NCI-H1930 (cell line): ENCODE results near the gene ABCC8.
A peak's percentile ranks its signal among the peaks of the same experiment; 100 is the strongest.

Experiments used
- DNase-seq, 2 experiments: peaks; one replicate each; lab custom pipeline; 2025; lab: John Stamatoyannopoulos, UW

The ABCC8 gene

DNA sequence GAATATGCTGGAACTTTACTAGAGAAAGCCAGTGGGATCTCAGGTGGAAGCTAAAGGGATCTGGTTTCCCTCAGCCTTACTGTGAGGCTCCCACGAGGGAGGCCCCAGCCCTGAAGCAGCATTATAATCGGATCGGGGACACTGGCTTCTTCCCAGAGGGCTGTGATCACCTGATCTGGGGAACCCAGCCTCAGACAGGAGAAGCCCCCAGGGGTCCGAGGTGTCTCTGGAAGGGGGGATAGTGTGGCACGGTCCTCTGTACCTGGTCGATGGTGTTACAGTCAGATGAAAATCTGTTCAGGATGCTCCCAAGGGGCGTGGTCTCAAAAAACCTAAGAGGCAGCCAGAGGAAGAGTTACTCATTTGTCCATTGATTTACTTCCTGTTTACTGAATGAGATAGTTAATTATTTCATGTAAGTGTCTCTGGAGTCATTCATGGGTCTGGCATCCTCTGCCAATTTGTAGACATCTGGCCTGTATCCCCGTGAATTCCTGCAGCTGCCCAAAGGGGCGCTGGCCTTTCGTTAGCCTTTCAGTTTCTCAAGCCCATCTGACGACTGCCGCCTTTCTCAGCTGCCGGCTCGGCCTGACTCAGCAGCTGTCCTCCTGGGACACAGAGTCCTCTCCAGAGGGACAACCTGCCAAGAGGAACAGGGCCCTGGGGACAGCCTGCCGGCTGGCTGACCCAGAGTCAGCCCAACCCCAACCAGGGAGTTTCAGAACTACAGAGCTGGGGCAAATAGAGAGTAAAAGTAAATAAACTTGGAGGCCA, 71.2 kb downstream of the ABCC8 start:
- no peak for DNase-seq

DNA sequence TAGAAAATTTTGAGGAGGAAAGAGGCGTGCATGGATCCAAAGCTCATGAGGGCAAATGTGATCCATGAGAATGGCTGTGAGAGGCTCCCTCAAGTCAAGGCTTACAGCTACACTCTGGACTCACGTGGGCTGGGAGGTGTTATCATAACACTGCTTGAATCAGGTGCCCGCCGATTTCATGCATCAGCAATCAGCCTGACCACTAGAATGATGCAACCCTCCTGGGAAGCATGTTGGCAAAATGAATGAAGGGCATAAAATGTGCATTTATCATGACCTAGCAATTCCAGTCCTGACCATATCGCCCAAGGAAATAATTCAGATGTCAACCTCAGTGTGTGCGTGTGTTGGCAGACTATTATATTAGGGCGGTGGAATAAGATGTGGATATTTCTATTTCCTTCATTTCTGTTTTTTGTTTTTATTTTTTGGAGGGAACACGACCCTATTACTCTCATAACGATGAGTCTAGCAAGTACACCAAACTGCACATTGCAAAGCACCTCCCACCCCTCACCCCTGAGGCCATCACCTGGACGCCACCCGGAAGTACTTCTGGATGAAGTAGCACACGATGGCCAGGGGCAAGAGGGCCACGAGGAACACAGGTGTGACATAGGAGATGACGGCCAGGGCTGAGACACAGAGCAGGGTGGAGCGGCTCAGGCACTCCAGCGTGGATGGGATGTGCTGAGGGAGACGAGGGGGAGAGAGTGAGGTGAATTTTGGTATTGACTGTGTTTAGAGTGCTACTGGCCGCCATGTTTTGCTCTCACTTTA, 72.5 kb downstream of the ABCC8 start:
- DNase-seq, result peak in 1 of 2 experiments; percentile 26

DNA sequence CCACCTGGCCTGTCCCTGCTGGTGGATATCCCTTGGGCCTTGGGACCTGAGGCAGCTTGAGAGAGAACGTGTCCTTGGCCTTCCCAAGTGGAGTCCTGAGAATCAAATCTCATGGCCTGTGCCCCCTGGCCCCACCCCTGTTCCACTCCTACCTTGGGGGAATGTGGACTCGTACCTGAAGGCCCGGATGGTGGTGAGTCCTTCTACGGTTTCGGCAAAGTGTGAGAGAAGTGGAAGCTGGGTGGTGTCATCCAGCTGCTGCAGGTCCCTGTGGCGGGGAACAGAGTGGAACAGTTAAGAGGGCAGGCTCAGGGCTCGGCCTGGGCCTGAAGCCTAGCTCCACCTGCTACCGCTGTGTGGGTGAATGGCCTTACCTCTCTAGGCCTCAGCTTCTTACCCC, 74.2 kb downstream of the ABCC8 start:
- no peak for DNase-seq

DNA sequence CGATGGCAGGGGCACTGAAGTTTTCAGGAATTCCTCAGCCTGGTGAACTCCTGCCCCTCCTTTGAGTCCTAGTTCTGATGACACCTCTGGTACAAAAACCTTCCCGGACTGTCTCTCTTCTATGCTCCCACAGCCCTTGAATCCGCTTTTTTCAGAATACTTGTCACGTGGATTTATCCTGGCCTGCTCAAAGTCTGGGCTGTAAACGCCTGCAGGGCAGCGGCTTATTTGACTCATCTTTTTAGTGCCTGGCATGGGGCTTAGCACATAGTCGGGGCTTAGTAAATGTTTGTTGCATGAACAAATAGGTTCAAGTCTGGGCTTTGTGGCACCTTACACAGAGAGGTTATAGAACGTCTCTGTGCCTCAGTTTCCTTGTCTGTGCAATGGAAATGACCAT, 74.8 kb downstream of the ABCC8 start:
- no peak for DNase-seq

DNA sequence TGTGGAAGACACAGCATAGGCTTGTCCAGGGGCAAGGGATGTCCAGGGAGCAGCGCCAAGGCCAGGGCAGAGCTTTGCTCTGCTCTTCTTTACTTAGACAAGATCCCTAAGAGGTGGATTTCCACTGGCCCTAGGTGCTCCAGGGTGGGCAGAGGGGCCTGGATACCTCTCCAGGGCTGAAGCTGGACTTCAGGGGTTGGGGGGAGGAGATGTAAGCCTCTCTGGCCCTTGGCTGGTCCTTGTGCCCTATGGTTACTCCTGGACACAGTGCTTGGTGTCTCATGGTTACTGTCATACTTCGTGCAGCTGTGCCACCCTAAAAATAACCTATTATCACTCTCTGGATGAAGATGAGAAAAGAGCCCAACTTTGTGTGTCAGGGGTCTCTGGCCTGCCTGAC, 75.3 kb downstream of the ABCC8 start:
- no peak for DNase-seq

DNA sequence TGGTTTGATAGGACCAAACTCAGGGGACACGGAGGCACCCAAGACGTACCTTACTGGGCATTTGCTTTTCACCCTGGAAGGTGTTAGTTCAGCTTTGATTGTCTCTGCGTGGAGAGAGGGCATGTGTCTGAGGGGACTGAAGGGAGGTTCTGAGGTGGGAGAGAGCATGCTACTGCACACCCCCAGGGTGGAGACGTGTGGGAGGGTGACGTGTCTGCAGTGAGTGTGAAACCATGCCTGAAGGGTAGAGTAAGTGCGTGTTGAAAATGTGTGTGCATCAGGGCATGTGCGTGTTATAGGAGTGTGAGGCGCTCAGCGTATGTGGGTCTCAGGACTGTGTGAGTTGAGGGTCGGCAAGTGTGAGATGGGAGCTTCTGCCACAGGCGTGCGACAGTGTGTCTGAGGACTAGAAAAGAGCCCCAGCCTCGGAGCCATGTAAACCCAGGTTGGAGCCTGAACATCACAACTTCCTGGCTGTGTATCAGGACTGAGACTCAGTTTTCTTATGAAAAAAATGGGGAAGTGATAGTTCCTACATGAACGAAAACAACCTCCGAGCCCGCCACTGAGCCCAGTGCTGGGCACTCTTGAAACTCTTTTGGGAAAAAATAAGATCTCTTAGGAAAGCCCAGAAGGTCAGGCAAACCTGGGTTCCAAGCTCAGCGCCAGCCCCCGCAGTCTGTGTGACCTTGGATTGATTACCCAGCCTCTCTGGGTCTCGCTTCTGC, 76.4 kb downstream of the ABCC8 start:
- no peak for DNase-seq

DNA sequence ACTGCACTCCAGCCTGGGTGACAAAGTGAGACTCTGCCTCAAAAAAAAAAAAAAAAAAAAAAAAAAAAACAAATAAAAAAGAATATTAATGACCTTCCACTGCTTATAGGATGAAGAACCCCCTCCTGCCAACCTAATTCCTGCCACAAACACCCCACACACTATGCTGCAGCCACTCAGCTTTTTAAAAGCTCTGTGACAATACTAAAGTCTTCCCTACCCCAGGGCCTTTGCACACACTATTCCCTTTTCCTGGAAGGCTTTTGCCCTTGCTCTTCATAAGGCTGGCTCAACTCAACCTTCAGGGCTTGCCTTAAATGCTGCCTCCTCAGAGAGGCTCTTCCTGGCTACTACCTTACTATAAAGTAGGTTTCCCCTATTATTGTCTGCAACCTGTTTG, 77.4 kb downstream of the ABCC8 start:
- no peak for DNase-seq

DNA sequence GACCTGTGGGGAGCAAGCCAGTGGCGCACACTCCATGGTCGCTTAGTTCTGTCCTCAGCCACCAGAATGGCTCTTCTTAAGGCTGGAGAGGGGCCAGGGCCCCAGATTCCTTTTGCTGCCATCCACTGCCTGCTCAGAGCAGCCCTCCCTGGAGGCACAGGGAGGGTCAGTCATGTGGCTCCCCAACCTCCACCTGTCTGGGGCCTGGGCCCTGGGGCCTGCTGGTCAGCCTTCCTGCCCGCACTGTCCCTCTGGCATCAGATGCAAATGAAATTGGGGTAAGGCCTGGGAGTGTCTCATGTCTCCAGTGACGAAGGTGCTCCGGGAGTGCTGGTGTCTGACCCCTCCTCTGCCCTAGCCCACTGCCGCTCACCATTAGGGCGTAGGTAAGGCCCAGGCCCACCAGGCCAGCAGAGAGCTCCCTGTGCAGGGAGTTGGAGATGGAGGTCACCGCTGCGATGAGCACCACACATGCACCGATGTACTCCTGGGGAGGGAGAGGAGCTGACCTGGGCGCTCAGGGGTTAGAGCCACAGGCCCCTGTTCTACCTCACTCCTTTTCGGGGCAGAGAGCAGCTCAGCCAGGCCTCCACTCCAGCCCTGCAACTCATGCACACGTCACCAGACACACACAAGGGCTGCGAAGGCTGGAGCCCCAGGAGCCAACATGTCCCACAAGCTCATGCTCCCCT, 79.2 kb downstream of the ABCC8 start:
- DNase-seq, result no peak

DNA sequence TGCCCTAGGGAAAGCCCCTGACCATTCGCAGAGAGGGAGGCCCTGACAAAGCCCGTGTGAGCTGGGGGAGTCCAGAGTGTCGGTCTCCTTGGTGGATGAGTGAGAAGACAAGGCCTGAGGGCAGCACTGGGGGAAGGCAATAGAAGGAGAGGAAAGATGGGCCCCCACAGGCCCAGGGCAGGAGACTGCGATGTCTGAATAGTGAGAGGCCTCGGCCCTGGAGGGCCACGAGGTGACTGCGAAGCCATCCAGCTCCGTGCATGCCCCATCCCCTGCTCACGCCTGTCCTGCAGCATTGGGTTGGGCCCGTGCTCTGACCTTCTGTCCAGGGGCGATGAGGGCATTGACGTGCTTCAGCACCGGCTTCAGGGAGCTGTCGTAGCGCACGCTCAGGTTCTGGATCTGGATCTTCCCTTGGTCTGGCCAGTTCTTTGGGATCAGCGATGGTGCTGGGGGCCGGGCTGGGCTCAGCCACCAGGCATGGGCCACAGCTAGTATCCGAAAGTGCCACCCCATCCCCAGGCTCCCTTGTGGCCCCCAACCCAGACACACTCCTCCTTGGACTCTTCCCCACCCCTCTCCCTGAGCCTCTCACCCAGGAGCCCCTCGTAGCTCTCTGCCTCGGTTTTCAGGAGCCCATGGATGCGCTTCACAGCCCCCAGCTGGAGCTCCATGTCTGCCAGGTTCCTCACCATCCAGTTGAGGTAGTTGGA, 79.9 kb downstream of the ABCC8 start:
- no peak for DNase-seq

DNA sequence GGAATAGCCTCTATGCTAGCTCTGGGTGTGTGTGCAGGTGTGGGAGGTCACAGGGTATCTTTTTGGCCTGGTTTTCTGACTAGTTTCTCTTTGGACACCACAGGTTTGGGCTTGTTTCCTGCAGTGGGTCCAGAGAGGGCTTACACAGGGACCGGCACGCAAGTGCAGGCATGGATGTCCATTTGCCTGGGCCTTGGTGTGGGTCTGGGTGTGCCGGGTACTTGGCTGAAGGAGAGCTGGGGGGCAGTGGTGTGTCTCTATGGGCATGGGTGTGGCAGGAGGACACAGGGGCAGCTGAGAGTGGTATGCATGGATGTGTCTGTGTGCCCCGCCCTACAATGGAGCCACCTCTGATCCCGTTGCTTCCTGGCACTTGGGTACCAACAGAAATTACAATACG, 80.7 kb downstream of the ABCC8 start:
- no peak for DNase-seq

DNA sequence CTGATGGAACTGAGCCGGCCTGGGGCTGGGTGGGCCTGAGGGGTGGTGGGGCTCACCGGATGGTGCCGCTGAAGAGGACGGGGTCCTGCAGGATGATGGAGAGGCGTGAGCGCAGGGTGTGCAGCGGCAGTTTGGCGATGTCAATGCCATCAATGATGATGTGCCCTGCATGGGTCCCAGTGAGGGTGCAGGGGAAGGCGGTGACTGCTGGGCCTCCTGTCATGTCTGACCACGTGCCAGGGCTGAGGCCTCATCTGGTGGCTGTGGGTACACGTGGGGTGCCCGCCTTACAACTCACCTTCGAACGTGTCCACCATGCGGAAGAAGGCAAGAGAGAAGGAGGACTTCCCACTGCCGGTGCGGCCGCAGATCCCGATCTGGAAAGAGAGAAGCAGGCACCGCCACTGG, 81.1 kb downstream of the ABCC8 start:
- DNase-seq, result no peak

DNA sequence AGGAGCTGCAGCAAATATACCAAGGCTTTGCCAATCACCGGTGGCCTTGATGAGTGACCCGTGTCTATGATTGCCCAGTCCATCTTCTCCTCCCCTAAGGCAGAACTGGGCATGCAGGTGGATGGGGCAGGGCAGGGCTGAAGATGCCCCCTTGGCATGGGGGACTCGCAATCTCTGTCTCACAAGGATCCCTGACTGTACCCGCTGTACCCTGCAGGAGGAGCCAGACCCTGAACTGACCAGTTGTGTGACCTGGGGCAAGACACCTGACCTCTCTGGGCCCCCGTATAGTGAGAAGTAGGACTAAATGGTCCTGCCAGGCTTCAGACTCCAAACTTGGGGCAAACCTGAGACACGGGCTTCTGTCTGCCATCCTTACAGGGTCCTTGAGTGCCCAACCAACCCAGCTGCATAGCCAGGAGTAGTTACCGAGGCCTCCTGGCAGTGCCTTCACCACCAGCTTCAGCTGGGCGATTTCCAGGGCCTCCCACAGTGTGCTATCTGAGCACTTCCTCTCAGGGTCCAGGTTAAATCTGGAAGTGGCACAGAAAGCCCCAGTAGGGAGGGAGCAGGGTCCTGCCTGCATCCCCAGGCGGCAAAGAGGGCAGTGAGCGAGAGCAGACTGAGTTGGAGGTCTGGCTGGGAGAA, 81.8 kb downstream of the ABCC8 start:
- no peak for DNase-seq

DNA sequence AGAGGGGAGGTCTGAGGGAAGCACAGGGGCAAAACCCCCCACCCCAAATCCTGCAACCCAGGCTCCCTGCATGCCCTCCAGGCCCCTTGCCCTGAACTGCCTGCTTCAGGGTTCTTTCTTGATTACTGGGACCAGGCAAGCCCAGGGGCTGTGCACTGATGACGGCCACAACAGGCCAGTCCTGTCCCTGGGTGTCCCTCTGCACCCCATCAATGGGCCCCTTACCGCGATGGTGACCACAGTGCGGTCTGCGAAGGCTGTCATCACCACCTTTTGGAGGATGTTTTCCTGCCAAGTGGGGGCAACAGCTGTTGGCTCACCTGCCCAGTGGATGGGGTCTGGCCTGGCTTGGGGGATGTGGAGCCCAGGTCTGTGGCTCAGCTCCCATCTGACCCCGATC, 83.2 kb downstream of the ABCC8 start:
- DNase-seq, result no peak

DNA sequence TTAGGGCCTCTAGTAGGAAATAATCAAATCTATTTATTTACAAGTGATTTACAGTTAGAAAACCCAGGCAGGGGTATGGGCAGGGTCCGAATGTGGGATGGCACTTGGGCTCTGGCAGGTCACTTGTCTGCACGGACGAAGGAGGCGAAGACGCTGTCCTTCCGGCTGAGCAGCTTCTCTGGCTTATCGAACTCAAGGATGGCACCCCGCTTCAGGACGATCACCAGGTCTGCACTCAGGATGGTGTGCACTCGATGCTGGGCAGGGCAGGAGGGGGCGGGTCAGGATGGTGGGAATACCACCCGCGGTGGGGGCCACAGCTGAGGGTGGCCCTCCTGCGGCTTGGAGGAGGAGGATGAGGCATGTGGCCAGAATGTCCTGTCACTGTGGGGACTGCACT, 83.8 kb downstream of the ABCC8 start:
- DNase-seq, result no peak

DNA sequence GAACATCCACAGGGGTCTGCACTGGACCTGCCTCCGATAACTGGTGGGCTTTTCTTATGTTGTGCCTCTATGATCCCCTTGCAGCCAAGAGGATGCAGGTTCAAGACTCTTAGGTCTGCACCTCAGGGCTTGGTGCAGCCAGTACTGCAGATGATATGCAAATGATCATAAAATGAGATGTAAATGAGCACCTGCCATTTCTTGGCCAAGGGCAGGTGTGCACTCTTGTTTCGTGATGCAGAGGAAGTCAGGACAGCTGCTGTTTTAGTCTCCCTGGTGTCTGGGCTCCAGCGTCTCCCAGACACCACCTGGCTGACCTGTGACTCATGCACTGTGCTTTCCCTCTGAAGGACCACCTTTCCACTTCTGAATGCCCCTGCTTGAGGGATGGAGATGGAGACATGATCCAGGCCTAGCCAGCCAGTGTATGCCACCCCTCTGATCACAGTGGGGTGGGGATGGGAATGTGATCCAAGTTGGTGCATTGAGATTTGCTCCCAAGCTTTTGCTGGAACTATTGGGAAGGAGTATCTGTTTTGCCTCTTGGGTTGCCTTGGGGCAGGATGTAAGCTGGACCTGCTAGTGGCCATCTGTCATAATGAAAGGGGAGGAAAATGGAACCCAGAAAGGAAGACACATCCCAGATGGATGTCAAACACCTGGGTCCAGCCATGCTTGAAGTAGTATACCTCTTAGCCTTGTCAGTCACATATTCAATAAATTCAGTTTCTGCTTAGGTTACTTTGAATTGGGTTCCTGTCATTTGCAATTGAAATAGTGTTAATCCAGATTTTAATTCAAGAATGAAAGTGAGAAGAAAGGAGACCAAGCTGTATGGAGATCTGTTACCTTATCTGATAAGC, 84.9 kb downstream of the ABCC8 start:
- no peak for DNase-seq

DNA sequence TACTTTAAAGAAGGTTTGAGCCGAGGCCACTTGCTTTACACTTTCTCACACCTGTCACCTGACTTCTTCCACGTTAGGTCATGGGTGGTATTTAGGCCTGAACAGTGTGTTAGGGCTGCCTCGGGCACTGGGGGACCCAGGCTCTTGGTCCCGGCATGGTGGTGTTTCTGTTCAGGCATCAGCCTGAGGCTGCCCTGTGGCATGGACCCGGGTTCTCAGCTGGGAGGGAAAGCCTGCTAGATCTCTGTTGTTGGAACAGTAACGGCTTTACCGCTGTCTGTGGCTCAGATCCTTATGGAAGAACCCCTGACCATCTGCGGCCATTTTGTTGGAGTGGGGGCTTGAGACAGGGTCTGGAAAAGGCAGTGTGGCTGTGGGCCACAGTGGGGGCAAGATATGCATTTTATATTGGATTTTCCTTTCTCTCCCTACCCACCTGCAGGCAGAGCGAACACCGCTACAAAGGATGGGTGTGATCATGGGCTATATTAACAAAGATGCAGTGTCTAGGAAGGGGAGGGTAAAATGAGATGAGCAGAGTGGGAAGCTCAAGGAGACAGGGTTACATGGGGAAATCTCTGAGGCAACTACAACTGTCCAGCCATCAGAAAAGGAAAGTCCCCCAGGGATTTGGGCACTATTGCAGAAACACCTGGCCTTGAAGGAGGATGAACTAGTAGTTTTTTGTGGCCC, 86.5 kb downstream of the ABCC8 start:
- no peak for DNase-seq

DNA sequence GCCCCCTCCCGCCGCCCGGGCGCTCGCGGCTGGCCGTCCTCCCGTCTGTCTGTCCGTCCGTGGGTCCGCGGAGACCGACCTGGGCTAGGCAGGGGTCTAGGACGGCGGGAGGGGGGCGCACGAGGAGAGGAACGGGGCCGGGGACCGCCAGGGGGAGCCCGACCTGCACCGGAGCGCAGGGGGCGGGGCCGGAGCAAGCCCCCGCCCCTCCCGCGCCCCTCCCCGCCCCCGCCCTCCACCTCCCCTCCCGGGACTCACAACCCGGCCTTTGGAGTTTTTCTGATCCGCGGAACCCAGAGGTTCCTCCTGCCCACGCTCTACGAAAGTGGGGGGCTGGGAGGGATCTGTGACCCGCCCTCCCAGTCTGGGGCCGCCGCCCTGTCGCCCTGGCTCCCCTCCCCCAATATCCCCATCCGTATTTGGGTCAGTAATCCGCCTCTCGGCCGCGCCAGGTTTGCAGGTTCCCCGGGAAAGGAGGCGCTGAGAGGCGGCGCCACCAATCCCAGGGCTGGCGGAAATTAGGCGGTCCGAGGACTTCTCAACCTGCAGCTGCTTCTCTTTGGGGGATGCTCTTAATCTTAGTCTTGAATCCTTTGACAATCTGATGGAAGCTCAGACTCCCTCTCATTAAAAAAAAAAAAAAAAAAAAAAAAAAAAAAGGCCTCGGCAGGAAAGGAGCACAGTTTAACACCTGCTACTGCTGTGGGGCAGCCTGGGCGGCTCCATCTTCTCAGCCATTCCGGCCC, 87.3 kb downstream of the ABCC8 start:
- DNase-seq, result peak; percentile 85 to 86

DNA sequence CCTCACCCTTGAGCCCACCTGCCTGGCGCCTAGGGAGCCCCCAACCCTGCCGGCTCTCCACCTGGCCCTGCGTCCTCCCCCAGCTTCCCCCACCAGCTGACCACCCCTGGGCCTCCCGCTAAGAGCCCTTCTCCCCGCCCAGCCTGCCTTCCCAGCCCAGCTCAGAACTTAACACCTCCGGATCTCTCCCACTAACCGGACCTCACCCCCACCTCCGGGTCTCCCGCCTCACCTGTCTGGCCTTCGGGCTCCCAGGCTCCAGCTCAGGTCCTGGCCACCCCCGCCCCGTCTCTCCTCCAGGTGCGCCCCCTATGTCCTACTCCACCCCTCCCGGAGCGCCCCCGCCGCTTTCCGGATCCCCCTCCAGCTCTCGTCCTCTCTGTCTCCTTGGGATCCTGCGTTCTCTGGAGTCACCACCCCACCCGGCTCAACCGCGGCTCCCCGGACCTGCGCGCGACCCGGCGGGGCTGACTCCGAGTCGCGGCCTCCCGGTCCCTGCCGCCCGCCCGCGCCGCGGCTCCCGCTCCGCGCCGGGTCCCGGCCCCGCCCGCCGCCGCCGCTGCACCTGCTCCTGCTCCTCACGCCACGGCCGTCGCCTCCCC, 87.9 kb downstream of the ABCC8 start, which contains the start of gene KCNJ11:
Gene KCNJ11 (minus strand): TSS at position 51 of the 602 bp plus-strand sequence. CDS start 568 bp downstream, outside the sequence.
- DNase-seq, result peak in 1 of 2 experiments; percentile 55
